ENCODE measurements around the gene ALPK1.
"Not testable (repeated sequence)": the region's sequence is repeated elsewhere in the genome, so short reads cannot be mapped to it uniquely, and the experiment has no call there.

Gene ALPK1

DNA sequence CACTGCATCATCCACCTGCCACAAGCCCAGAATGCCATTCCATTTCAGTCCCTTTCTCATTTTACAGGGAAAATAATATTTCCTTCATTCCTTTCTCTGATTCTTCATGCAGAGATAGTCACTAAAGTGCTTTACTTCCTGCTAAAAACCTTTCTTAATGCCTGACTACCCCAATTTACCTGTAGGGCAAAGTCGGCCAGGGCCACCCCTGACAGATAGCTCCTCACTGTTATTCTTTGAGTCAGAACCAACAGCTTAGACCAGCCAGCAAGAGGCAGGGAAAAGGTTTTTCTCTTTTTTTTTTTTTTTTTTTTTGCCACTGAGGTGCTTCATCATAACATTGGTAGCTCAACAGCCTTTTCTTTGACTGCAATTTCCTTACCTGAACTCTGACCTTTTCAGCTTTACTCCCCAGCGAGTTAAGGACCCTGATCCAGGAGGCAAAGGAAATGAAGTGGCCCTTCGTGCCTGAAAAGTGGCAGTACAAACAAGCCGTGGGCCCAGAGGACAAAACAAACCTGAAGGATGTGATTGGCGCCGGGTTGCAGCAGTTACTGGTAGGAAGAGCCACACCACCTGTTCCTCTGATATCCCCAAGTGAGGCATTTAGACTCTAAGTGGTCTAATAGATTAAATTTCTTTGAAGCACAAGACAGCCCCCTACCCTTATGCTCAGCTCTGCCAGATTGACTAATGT is 85.0 kb downstream of the ALPK1 start:
- DNase-seq: no peak

DNA sequence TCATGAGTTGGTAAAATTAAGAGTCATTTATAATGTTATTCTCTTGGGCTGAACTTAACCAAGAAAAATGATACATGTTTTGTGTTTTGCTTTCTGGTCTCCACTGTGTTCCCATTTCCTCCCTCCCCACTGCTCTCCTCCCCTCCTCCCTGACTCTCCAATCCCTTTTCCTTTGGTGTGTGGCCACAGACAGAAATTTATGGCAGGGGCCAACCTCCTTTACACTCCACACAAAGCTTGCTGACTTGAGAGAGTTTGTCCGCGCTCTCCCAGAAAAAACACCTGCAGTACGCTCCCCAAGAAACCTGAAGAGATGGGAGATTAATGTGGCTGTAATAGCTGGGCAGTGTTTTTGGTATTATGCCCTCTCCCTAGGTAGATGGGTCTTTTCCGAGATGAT is 88.9 kb downstream of the ALPK1 start:
- DNase-seq: no peak

DNA sequence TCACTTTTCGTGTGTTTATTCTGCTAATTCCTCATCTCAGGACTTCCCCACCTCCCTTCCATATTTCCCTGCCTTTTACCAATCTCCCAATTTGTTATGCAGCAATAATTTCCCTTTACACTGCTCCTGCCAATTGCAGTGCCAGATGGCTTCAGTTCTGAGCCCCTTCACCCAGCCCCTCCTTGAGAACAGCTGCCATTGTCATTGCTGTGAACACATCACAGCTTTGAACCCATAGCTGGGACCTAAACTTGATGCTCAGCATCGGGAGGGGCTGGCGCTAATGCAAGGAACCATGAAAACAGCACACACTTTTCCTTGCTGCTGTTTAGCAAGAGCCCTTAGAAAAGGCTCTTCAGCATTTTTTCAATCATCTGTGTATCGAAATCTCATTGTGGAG is 104.9 kb downstream of the ALPK1 start:
- no peak for DNase-seq

DNA sequence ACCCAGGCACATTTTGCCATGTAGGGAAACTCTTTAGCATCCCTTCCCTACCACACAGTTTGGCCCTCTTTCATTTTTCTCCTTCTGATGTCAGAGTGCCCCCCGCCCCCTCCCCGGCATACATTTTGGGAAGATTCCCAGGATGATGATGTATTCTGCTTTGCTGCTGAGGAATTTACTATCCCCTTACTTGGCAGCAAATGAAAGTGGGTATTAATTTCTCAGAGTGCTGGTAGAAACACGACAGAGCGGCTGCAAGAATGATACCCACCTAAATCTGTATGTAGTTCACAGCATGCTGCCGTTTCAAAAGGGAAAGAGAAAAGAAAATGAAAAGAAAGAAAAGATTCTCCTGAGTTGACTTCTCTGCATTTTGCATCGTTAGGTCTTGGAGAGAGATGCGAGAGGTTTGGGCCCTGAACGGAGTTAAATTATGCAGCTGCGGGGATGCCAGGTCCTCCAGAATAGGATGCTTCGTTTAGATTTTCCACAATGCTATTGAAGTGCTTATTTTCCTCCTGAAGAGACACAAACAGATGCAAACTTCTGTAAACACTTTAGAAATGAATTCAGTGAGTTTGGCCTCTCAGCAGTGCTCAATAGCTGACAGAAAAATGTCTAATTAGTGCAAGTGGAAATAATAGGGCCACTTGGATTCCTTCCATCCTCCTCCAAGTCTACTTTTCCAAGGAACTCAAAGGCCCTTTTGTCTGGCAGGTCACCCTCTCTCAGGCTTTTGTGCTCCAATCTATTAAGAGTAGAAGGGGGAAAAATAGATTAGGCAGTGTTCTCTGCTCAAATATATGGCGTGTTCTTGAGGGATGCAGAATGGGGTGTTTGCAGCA is 106.2 kb downstream of the ALPK1 start:
- DNase-seq: no peak

DNA sequence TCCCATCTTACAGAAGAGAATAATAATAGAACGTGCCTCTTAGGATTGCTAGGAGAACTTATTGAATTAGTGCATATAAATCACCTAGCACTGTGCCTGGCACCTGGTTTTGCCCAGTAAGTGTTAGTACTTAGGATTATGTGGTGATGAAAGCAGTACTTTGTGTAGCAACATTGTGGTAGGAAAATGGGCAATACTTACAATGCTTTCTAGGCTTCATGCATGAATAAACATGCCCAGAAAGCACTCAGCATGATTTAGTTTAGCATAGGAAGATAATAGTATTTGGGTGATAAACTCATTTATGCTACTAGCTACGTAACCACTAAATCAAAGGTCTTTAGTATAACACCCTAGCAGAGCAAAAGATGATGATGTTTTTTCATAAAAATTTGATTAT is 113.2 kb downstream of the ALPK1 start:
- no peak for DNase-seq

DNA sequence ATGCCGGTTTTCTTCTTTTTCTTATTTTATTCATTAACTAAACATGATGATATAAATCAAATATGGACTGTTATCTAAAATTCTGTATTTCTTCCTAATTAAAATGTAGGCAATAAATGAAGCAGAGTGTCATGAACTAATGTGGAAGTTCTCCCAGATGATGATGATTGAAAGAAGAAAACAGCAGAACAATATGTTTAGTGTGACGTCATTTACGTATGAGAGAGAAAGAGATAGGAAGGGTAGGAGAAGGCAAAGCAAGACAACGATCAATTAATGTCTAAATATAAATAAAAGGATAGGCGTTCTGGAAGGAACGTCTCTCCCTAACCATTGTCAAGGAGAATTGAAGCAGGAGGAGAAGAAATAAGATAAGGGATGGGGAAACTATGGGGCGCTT is 113.6 kb downstream of the ALPK1 start:
- DNase-seq: no peak

DNA sequence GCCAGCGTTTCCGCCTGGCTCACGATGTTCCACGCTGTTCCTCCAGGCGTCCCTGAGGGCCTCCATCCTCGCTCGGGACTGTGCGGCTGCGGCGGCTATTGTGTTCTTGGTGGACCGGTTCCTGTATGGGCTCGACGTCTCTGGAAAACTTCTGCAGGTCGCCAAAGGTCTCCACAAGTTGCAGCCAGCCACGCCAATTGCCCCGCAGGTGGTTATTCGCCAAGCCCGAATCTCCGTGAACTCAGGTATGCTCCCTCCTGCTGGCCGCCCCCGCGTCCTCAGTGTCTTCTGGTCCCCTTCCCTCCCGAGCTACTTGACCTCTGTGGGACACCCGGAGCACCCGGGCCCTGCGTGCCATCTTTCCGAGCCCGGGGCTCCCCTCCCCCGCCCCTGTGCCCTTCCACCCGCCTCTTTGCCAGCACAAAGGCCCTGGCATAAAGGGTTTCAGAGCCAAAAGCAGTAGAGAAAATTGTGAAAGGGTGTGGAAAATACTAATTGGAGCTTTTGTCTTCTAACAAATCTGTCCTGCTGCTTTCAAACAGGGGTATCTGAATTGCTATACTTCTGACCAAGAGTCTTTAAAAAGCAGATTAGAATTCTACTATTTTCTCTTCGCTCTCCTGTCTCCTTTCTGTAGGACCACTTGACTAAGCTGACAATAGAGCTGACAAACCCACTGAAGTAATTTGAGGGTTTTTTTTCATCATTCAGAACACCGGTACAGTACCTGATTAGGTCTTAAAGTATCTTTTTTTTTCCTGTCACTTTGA is 114.8 kb downstream of the ALPK1 start:
- DNase-seq: no peak

DNA sequence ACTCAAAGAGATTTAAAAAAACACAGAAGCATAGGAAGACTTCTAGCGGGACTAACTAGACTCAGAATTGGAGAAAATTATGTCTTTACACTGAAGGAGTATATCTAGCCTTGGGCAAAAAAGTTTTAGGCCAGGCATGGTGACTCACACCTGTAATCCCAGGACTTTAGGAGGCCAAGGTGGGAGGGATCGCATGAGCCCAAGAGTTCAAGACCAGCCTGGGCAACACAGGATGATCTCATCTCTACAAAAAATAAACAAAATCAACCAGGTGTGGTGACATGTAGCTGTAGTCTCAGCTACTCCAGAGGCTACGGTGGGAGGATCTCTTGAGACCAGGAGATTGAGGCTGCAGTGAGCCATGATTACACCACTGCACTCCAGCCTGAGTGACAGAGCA is 119.3 kb downstream of the ALPK1 start:
- DNase-seq: no peak

DNA sequence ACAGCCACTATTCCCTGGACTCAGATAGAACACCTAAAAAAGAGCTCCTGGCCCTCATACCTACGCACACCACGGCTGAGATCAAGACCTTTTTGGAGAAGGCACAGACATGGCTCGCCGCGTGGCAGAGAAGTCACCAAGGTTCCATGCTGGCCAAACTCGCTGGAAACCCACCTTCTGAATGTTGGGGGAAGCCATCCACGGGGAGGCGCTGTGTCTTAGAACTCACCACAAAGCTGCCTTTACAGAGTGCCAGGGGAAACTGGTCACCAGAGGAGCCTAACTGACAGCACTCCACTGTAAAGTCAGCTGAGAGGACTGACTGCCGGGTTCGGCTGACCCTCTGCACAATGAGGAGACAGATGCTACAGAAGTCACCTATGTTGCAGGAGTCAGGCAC is 120.9 kb downstream of the ALPK1 start:
- no peak for DNase-seq

DNA sequence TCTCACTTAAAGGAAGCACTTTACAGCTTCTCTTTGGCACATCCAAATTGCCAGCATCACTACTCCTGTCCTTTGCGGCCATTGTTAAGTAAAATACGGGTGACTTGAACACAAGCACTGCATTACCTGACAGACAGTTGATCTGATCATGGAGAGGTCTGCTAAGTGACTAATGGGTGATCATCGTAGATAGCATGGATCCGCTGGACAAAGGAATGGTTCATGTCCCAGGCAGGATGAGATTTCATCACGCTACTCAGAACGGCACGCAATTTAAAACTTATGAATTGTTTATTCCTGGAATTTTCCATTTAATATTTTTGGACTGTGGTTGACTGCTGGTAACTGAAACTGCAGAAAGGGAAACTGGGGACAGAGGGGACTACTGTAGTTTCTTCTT is 124.7 kb downstream of the ALPK1 start:
- no peak for DNase-seq

DNA sequence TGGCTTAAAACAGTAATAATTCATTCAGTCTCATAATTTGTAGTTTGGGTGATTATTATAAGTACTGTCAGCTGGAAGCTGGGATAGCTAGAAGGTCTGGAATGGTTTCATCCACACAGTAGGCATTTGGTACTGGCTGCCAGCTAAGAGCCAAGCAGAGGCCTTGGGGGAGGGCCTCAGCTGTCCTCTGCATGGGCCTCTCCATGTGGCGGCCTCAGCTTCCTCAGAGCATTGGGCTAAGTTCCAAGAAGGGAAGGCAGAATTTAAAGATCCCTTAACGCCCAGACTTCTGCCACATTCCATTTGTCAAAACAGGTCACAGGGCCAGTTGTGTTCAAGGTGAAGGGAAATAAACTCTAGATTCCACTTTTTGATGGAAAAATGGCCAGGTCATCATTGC is 125.5 kb downstream of the ALPK1 start:
- DNase-seq: no peak

DNA sequence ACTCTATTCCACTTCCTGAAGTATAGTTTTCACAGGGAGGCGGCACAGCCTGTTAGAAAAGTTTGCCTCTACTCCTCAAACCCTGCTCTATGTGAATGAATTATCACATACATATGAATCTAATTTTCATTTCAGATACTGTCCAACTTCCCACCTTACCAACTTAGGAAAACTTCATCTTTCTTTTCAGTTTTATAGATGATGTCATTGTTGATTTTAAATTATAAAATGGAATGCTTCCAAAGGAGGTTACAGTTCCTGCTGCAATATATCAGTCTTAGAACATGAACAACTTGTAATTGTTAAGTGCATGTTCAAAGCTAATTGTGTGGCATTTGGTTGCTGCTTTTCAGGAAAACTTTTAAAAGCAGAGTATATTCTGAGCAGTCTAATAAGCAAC is 126.4 kb downstream of the ALPK1 start:
- DNase-seq: no peak

DNA sequence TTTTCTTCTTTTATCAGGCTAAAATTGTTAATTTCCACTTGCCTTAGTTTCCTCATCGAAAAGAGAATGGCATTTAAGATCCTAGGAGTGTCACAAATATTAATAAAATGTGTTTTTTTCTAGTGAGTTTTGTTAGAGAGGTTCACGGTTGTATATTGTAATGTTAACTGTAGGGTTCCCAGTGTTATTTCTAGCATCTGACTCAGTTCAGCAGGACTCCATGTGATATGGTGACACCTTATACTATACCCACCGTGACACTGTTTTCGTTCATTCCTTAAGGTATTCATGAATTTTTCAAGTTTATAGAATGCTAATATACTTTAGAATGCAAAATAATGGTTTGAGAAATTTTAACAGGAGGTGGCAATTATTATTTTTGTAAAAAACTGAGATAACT is 128.7 kb downstream of the ALPK1 start:
- no peak for DNase-seq

DNA sequence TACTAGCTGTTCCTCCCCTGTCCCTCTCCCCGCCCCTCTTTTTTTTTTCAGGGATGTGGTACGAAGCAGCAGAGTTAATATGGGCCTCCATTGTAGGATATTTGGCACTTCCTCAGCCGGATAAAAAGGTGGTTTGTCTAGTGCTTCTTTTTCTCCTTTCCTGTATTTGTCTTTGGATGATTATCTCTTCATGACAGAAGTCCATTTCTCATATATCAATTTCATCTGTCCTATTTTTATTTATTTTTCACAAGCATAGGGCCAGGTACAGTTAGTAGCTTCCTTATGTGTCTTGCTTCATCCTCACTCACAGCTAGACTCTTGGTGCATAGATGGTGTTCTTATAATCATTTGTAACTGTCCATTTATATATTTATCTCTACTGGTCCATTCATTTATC is 129.2 kb downstream of the ALPK1 start:
- no peak for DNase-seq

DNA sequence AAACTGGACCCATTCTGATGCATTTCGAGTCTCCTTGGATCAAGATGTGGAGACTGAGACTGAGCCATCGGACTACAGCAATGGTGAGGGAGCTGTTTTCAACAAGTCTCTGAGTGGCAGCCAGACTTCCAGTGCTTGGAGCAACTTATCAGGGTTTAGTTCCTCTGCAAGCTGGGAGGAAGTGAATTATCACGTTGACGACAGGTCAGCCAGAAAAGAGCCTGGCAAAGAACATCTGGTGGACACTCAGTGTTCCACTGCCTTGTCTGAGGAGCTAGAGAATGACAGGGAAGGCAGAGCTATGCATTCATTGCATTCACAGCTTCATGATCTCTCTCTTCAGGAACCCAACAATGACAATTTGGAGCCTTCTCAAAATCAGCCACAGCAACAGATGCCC is 134.0 kb downstream of the ALPK1 start:
- no peak for DNase-seq

DNA sequence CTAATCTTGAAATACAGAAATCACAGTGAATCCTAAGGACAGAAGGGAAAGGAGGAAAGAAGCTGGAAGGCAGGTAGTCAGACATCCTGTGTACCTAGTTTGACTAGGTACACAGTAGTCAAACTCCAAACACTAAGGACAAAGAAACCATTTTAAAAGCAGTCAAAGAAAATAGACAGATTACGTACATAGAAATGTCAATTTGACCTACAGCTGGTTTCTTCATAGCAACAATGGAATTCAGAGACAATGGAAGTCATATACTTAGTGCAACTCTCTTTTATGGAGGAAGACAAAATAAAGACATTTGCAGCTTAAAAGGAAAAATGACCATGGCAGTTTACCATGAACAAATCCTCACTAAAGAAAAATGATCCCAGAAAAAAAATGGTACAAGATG is 139.8 kb downstream of the ALPK1 start:
- no peak for DNase-seq

DNA sequence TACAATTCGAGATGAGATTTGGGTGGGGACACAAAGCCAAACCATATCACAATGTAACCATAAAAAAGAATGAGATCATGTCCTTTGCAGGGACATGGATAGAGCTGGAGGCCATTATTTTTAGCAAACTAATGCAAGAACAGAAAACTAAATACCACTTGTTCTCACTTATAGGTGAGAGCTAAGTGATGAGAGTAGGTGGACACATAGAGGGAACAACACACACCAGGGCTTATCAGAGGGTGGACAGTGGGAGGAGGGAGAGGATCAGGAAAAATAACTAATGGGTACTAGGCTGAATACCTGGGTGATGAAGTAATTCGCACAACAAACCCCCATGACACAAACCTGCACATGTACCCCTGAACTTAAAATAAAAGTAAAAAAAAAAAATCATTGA is 145.1 kb downstream of the ALPK1 start:
- not testable (repeated sequence) for DNase-seq

DNA sequence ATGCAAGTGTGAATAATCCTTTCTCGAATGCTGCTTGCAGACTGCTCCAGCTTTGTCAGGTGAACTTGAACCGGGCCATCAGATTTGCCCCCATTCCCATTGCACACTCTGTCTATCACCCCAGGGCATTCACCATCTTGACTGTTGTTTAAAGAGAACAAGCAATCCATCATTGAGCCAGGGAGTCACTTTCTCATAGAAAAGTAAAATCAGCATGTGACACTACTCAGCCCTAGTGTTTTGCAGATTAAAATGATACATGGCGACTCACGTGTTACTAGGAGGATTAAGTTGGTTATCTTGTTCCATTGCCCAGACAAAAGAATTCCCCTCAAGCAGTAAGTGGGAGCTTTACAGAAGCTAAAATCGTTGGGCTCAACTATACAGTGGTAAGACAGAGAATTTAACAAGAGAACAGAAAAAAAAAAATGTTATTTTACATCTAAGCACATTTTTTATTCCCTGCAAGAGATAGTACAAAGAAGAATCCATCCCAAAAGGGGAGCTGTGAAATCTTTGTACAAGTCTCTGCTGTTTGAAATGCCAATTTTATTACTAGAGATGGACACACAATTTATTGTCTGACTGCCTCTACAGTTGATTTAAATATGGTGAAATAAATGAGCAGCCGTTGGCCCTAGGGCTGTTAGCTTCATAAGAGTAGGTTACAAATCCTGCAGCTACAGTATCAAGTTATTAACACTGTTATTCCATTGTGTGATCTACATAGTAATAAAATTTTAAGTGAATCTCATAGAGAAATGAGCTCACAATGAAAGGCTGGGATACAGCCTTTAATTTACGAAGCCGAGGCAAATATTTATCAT is 151.3 kb downstream of the ALPK1 start:
- no peak for DNase-seq

DNA sequence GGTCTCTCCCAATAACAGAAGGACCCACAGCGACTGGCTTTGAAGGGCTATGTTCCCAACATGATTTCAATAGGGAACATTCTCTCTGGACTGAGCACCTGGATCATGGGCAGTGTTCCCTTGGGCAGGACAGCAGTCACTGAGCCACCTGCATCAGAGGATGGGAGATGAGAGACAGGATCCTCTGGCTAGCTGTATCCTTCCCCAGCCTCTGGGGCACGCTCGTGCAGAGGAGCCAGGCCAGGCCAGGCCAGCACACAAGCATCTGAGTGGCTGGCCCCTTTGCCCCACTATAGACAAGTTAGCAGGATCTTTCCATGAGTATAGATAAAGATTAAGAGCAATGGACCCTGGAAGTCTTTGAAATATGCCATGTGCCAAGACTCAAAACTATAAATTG is 152.5 kb downstream of the ALPK1 start:
- DNase-seq: no peak

DNA sequence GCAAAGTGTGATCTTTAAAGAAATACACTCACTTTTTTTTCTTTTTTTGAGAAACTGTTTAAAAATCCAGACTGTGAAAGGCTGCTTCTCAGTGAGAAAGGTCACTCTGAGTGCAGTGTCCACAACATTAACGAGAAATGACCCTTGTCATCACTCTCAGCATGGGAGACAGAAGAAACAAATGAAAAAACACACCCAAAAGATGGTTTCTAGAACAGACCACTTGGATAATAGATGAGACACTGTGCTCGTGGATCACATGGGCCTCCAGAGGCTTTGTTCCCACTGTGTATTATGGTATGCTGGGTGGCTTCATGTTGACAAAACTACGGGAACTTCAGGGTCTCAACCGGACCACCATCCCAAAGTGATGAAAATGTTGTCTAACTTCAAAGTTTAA is 153.9 kb downstream of the ALPK1 start:
- DNase-seq: no peak

DNA sequence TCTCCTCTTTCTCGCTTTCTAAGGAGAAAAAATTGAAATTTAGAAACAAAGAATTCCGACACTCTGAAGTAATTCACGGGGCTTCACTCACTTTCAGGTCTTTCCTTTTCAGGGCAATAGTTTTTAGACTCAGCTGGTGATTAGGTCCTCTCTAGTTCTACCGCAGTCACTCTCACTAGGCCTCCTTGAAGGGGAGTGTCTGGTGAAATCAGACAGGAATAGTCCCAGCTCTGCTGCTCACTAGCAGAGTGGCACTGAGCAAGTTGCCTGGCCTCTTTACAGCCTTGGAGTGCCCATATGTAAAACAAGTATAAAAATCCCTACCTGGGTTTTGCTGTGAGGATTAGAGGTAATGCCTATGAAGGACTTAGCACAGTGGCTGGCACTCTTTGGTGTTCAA is 154.7 kb downstream of the ALPK1 start:
- no peak for DNase-seq

DNA sequence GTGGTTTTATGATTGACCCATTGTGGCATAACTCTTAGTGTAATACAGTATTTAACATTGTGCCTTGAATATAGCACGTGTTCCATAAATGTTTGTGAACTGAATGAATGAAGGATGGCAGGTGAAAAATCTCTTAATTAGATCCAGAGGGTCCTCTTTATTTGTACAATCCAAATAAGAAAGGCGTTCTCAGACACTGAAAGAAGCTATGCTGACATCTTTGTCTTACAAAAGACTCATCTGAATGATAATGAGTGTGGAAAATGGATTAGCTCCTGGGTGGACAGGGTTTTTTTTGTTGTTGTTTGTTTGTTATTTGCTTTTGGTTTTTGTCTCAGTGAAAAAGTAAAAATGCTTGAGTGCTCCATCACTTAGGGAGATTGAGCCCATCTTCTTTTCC is 156.2 kb downstream of the ALPK1 start:
- no peak for DNase-seq

DNA sequence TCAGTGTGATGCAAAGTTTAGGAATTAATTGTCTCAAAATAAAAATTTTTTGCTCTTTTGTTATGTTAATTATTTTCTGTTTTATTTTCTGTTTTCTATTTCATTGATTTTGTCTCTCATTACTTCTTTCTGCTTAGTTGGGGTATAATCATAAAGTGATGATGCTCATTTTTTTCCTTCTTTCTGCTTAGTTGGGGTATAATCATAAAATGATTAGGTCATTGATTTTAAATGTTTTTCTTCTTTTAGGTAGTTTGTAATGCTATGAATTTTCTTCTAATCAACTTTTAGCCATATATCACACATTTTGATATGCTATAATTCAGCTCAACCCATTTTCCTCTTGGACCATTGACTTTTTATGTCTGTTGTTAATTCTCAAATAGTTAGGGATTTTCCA is 175.1 kb downstream of the ALPK1 start:
- no peak for DNase-seq
